ENCODE data around the gene MMAB.

DNA sequence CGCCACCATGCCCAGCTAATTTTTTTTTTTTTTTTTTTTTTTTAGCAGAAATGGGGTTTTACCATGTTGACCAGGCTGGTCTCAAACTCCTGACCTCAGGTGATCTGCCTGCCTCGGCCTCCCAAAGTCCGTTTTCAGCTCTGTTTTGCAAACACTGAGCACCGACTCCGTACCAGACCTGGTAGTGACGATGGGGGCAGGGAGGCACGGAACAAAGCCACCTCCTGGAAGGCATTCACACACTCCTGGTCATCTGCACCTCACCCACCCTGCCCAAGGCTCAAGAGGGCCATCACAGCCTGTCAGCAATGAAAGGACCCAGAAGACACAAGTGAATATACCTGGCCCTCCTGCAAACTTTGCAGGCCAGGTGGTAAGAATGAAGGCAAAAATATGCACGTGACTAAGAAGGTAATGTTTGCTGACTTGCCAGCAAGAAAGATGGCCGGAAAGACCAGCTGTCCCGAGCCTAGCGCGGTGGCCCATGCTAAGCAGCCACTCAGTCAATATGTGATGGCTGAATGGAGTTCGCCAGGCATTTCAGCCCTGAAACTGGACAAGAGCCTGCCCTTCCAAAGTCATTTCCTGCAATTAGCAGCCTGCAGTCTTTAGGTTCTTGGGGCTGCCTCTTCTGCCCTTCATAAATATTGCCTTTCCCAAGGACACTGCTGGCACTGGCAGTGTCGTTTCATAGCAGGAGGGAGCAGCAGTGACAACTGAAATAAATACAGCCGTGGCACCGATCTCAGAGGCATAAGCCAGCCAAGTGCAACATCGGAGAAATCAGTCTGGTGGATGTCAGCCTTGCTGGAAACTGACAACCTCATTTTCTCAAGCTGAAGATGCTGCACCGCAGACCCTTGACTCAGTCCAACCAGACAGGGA is 17.6 kb downstream of the MMAB start:
- TF ChIP-seq SPI1 (IDR thresholded peaks at IDR 0.05; ENCODE audit: low read depth, low read length), result no peak
- no peak for TF ChIP-seq POLR2A (IDR thresholded peaks at IDR 0.05; ENCODE audit: low read depth, low read length)
- TF ChIP-seq POLR2AphosphoS5 (IDR thresholded peaks at IDR 0.05; ENCODE audit: low read depth, low read length), result no peak

Data from GM12891 (cell line).